Activated CD4-positive, alpha-beta T cell treated with anti-CD3 and anti-CD28 coated beads, Interleukin-2, Interleukin-4, amounts not matched to agents 100 ng/mL and 50 ng/mL, durations not matched to agents 16 hours and 8 hours (primary cell): ENCODE results near the gene FCGR2B.
"Not testable (repeated sequence)": the region's sequence is repeated elsewhere in the genome, so short reads cannot be mapped to it uniquely, and the experiment has no call there.

ENCODE experiments used
- DNase-seq: peaks from one replicate; pipeline ENCODE4 v3.0.0-alpha.2; 2020; ENCODE audit warnings: low spot score

The FCGR2B gene

DNA sequence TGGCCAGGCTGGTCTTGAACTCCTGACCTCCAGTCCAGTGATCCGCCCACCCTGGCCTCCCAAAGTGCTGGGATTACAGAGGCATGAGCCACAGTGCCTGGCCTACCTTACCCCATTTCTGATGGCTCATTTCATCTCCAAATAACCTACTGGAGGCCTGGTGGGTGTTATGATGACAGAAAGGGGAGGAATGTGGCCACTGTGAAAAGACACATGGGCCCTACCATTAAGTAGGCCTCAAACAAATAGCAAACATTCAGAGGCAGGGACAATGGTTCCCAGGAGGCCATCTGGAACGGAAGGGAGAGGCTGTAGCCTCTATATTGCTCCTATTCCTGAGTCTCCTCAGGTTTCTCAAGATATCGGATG, 43.2 kb downstream of the FCGR2B start:
- DNase-seq = no peak

GRCh38 chr1:161706482-161707347, 43.8 kb downstream of the FCGR2B start, which contains the start of gene FCRLA:
FCRLA (plus strand) TSS chr1:161707229; CDS start chr1:161707265, 36 bp downstream.
- no peak for DNase-seq

GRCh38 chr1:161707503-161707902, 44.6 kb downstream of the FCGR2B start:
- DNase-seq = no peak

DNA sequence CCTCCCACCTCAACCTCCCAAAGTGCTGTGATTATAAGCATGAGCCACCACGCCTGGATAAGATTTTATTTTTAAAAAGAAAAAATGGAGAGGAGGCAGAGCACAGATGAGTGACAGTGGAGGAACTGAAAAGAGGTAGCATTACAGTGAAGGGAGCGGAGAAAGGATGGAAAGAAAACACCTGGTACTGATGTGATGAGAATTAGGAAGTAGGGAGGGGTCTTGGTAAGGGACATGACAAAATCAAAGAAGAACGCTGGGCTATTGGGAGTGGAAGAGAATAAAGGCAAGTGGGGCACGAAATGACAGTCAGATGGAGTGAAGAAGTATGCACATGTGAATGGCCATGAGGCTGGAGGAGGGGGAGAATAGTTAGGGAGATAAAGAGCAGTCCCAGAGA, 46.4 kb downstream of the FCGR2B start:
- DNase-seq = no peak

GRCh38 chr1:161710560-161710959, 47.6 kb downstream of the FCGR2B start:
- no peak for DNase-seq

DNA sequence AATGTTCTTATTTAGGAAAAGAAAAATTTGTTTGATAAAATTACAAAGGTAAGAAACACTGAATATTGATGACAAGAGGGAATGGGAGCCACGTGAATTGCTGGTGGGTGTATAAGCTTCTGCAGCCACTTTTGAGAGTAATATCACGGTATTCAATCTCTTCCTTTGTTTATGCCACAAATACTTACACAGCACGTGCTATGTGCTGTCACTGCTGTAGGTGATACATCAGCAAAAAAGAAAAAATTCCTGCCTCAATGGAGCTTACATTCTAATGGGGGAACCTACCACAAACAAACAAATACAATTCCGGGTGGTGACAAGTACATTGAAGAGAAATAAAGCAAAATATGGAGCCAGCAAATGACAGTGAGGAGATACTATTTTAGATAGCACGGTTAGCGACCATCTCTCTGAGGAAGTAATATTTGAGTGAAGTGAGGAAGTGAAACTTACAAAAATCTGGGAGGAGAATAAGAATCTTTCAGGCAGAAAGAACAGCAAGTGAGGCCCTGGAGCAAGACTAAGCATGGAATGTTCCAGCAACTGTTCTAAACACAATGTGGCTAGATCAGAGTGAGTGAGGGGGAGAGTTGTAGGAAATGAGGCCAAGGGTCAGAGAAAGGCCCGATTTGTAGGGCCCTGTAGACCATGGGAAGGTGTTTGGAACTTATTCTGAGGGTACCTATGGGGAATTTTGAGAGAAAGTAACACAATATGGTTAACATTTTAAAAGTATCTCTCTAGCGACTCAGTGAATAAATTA, 55.8 kb downstream of the FCGR2B start:
- no peak for DNase-seq

DNA sequence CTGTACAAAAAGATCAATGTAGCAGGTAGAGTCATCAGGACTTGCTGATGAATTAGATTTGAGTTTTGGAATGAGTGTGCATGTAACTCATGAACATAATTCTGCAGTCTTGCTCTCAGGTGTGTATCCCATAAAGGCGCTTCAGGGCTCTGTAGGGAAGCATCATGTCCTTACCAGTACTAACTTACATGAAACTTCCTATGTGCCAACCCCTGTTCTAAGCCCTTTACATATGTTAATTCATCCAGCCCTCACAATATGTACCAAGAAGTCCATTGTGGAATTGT, 56.3 kb downstream of the FCGR2B start:
- DNase-seq = no peak

DNA sequence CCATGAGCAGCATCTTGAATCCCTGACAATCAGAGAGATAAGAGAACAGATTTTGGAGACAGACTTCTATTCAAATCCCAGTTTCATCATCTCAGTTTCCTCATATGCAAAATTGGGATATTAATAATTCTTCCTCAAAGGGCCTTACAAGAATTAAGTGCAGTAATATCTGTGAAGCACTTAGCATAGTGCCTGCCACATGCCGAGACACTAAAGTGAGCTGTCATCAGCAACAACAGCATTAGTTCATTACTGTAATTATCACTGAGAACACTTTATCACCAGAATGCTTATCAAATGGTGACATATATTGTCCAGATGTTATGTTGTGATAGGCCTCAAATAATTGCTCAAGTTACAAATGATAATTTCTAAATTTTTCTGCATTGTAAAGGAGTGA, 57.5 kb downstream of the FCGR2B start:
- DNase-seq = no peak

- DNase-seq = no peak
Measured at GRCh38 chr1:161720956-161721737, 58.2 kb downstream of the FCGR2B start, which contains the start of gene FCRLB. FCRLB (plus strand) TSS chr1:161721544; CDS start chr1:161722673, 1,129 bp downstream.

GRCh38 chr1:161721738-161722343, 58.9 kb downstream of the FCGR2B start:
- DNase-seq = peak; percentile 33

DNA sequence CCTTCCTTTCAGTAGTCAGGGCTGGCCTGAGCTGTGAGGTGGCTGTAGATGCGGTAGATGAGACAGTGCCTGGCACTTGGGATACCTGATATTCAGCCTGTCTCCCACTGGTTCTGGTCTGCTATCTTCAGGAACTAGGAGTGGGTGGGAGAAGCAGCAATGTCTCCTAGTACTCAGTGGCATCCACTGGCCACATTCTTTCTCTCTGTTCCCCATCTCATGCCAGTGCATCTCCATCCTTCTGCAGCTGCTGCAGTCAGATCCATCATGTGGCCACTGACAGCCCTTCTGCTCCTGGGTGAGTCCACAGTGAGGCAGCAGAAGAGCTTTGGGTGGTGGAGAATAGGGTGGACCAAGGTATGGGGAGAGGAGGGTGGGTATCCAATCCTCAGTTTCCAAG, 59.5 kb downstream of the FCGR2B start:
- DNase-seq = no peak

GRCh38 chr1:161723459-161724141, 60.7 kb downstream of the FCGR2B start:
- no peak for DNase-seq

GRCh38 chr1:161725258-161725907, 62.4 kb downstream of the FCGR2B start:
- DNase-seq = not testable (repeated sequence)

- no peak for DNase-seq
Measured at GRCh38 chr1:161725908-161726472, 63.0 kb downstream of the FCGR2B start.

DNA sequence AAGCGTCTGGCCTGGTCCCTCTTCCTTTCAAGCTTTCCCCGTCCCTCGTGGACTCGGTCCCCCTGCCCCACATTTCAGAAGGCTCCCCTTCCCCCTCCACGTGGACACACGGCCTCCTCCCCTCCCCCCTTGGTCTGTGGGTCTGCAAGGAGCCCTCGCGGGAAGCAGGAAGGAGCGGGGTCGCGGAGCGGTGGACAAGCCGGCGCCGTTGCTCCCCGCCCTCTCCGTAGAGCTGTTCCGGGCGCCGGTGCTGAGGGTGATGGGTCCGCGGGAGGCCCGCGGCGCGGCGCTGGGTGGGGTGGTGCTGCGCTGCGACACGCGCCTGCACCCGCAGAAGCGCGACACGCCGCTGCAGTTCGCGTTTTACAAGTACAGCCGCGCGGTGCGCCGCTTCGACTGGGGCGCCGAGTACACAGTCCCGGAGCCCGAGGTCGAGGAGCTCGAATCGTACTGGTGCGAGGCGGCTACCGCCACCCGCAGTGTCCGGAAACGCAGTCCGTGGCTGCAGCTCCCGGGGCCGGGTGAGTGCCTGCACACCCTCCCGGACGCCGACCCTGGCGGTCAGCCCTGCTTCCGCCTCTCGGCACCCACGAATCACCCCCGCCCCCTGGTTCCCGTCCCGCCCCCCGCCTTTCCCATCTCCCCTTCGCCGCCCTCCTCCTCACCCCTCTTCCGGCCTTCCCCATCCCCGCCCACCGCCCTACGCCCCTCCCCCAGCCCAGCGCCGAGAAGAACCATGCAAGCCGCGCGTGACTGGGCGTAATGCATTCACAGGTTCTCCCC, 63.7 kb downstream of the FCGR2B start:
- DNase-seq = peak; percentile 55

- peak; percentile 62 for DNase-seq
Measured at GRCh38 chr1:161727256-161727924, 64.4 kb downstream of the FCGR2B start.
